ENCODE results near the gene DTHD1.

The DTHD1 gene

DNA sequence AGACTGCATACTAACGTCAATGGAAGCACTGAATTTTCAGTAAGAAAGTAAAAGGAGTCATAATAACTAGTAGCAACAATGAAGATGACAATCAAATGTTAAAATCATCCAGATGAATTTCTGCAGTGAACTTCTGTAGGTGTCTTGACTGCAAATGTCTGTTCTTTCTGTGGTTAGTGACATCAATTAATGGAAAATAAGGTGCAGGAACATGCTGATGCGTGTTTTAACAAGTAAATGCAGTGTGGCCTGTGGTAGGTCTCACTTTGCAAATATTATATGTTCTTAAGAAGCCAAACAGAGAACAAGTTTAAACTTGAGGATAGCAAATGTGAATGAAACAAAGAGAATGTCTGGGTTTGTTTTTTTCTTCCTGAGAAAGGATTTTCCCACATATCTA, 2.6 kb upstream of the DTHD1 start:
- CTCF ChIA-PET = no interaction called here

DNA sequence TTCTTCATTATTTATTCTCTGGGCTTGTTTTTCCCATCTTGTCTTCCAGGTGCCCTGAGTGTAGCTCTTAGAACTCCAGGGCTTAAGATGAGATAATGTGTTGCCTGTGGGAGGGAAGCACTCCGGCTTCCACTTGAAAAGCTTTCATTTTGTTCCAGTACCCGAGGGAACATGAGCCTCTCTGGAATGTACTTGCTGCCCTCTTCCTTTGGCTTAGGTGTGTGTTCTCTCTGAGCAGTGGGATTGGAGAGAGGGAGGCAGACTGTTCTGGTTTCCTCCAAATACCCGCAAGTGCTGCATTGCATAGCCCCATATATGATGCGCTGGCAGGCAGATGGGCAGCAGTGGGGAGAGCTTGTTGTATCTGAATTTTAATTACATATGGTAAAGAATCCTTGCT, 861 bp upstream of the DTHD1 start:
- CTCF ChIA-PET = interaction anchor here (0.7 to 2.8 kb wide), 11 partner anchors 9 to 56 kb away, joined by 3 to 13 read pairs (median 3); no protein-coding TSS in a partner anchor
- no peak for DNase-seq (ENCODE audit: extremely low spot score)
- TF ChIP-seq, protein P1, sequence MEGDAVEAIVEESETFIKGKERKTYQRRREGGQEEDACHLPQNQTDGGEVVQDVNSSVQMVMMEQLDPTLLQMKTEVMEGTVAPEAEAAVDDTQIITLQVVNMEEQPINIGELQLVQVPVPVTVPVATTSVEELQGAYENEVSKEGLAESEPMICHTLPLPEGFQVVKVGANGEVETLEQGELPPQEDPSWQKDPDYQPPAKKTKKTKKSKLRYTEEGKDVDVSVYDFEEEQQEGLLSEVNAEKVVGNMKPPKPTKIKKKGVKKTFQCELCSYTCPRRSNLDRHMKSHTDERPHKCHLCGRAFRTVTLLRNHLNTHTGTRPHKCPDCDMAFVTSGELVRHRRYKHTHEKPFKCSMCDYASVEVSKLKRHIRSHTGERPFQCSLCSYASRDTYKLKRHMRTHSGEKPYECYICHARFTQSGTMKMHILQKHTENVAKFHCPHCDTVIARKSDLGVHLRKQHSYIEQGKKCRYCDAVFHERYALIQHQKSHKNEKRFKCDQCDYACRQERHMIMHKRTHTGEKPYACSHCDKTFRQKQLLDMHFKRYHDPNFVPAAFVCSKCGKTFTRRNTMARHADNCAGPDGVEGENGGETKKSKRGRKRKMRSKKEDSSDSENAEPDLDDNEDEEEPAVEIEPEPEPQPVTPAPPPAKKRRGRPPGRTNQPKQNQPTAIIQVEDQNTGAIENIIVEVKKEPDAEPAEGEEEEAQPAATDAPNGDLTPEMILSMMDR (IDR thresholded peaks at IDR 0.05; ENCODE audit: control extremely low read depth, extremely low read depth, low read depth, missing control alignments) = no peak
- POLR2A ChIA-PET = interaction anchor here (0.9 kb wide), 1 partner anchor 36 kb away, joined by 4 read pairs; the partner anchor contains the start of gene ARAP2

More for the DNA sequence above, 2.6 kb upstream of the DTHD1 start:
- POLR2A ChIA-PET = no interaction called here
- no peak for DNase-seq (ENCODE audit: extremely low spot score)
- TF ChIP-seq, protein P1 (IDR thresholded peaks at IDR 0.05; ENCODE audit: control extremely low read depth, extremely low read depth, low read depth, missing control alignments) = no peak

- POLR2A ChIA-PET = no interaction called here
- DNase-seq (ENCODE audit: extremely low spot score) = no peak
- TF ChIP-seq, protein P1 (IDR thresholded peaks at IDR 0.05; ENCODE audit: control extremely low read depth, extremely low read depth, low read depth, missing control alignments) = no peak
- CTCF ChIA-PET = interaction anchor here (1.1 to 2.8 kb wide), 4 partner anchors 11 to 50 kb away, joined by 4 to 13 read pairs (median 6); no protein-coding TSS in a partner anchor
Observed at GRCh38 chr4:36282503-36283030, 1.2 kb downstream of the DTHD1 start.

DNA sequence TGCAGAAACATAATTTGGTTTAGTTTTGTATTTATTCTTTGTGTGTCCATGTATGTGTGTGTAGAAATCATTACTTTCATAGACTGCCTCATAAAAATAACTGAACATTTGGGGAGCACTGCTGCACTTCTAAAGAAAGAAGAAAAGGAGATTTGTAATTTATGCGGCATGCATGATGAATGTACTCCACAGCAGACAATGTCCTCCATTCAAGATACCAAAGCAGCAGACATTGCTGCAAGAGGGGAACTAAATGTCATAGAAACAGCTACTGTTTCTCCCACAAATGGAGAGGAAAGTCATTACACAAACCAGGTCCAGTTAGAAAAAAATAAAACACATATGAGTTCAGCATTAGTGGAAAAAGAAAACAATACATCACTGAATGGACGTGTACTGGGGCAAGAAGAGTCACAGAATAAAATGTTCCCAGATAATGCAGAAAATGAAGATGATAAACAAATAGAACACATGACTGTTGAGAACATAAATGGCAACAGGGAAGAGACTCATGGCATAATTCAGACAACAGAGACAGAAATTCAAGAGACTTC, 2.6 kb downstream of the DTHD1 start:
- ChIA-PET CTCF (interaction anchor here (1.0 to 1.5 kb wide), 3 partner anchors 31 to 42 kb away, joined by 3 to 4 read pairs (median 3); no protein-coding TSS in a partner anchor), POLR2A (no interaction called here)
- no peak for DNase-seq (ENCODE audit: extremely low spot score)
- TF ChIP-seq, protein P1 (IDR thresholded peaks at IDR 0.05; ENCODE audit: control extremely low read depth, extremely low read depth, low read depth, missing control alignments) = no peak

DNA sequence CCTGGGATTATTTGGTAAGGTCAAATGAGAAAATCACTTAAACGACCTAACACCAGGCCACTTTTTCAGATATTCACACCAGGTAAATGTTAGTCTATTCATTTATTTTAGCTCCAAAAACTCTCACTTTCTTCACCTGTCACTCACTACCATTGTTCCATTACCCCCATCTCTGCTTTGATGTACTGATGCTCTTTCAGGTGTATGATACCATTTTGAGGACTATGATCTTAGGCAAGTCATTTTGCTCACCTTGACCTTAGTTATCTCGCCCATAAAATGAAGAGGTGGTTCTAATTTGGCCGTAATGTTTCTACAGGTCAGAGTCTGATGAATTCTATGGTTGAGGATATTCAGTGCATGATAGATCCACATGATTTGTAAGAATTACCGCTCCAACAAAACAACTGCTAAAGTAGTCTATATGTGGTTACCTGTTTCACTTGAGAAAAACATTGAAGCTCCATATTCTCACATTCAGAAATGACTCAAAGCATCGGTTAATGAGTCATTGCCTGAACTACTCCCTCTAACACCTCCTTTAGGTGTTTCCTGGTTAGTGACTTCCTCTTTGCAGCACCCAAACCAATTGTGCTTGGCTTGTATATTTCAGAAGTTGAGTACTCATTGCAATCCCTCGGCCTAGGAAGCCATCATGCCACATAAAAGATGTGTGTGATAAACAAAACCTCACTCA, 4.5 kb downstream of the DTHD1 start:
- TF ChIP-seq, protein P1 (IDR thresholded peaks at IDR 0.05; ENCODE audit: control extremely low read depth, extremely low read depth, low read depth, missing control alignments) = no peak
- ChIA-PET CTCF (interaction anchor here (0.6 to 1.6 kb wide), 7 partner anchors 11 to 43 kb away, joined by 3 to 5 read pairs (median 3); partner anchors contain the start of gene ARAP2), POLR2A (interaction anchor here (1.0 kb wide), 1 partner anchor 42 kb away, joined by 5 read pairs; no protein-coding TSS in a partner anchor)
- peak; percentile 70 for DNase-seq (ENCODE audit: extremely low spot score)

GRCh38 chr4:36286481-36286871, 5.1 kb downstream of the DTHD1 start:
- TF ChIP-seq, protein P1 (IDR thresholded peaks at IDR 0.05; ENCODE audit: control extremely low read depth, extremely low read depth, low read depth, missing control alignments) = no peak
- CTCF ChIA-PET = interaction anchor here (1.0 to 1.6 kb wide), 5 partner anchors 10 to 44 kb away, joined by 3 to 5 read pairs (median 3); no protein-coding TSS in a partner anchor
- POLR2A ChIA-PET = interaction anchor here (1.0 kb wide), 1 partner anchor 43 kb away, joined by 5 read pairs; no protein-coding TSS in a partner anchor
- DNase-seq (ENCODE audit: extremely low spot score) = no peak
